Inferior parietal cortex (tissue), 1 donor: Measurements from ENCODE around the gene SCG2.

Experiments used
- DNase-seq: peaks from one replicate; pipeline ENCODE4 v3.0.0-alpha.2; 2016; ENCODE audit errors: extremely low spot score

SCG2 gene, protein sequence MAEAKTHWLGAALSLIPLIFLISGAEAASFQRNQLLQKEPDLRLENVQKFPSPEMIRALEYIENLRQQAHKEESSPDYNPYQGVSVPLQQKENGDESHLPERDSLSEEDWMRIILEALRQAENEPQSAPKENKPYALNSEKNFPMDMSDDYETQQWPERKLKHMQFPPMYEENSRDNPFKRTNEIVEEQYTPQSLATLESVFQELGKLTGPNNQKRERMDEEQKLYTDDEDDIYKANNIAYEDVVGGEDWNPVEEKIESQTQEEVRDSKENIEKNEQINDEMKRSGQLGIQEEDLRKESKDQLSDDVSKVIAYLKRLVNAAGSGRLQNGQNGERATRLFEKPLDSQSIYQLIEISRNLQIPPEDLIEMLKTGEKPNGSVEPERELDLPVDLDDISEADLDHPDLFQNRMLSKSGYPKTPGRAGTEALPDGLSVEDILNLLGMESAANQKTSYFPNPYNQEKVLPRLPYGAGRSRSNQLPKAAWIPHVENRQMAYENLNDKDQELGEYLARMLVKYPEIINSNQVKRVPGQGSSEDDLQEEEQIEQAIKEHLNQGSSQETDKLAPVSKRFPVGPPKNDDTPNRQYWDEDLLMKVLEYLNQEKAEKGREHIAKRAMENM

GRCh38 chr2:223601932-223602666 lies at the start of gene SCG2:
Gene SCG2, minus strand, starts transcription at chr2:223602361. Its CDS starts 3,079 bp downstream, at chr2:223599282.
- peak; percentile 70 for DNase-seq

GRCh38 chr2:223649554-223650533 lies 47.7 kb upstream of the SCG2 start:
- no peak for DNase-seq

GRCh38 chr2:223648755-223649154 lies 46.6 kb upstream of the SCG2 start:
- DNase-seq = no peak

GRCh38 chr2:223647258-223647952 lies 45.2 kb upstream of the SCG2 start:
- no peak for DNase-seq

DNA sequence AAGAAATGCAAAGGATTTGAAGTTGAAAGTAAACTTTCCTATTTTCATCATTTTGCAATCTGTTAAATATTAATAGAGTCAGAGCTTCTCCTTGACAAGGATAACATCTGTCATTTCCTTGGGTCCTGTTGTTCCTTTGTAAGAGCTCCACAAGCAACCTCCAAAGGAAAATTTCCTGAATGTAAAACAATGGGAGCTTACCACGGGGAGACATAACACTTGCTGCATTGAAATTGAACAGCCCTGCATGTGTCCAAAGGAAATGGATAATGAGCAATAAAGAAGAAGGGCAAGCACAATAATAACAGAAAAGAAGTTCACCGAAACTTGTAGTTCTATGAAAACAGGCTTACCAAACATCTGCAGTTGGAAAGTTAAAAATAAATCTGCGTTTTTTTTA lies 42.0 kb upstream of the SCG2 start:
- no peak for DNase-seq

DNA sequence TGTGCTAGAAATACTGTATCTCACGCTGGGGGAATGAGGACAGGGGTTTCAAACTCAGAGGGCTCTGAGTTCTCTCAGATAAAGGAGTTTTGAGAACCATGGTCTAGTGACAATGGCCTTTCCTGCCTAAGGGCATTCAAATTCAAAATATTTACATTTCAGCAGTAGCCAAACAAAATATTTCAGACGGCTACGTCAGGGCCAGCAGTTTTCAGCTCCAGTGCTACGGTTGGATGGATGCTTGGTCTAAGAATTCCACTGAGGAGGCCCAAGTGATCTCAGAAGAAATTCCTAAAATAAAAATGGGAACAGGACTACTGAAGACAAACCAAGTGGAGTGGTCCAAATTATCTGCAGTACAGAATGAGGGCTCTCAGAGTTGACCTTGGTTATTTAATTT lies 41.1 kb upstream of the SCG2 start:
- no peak for DNase-seq

DNA sequence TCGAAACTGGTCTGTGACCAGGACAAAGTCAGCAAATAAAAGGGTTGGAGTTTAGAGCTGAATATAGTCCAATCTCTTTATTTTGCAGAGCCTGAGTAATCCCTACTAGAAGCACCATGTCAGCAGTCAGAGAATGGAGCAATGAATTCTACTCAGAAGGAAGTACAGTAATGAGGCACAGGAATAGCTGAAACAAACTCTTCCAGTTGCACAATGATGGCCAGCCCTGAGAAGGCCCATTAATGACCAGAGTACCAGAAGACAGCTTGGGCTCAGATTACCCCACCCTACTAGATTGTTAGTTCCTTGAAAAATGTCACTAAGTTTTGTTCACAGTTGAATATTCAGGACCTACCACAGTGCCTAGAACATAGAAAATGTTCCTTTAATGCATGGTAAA lies 40.3 kb upstream of the SCG2 start:
- DNase-seq = no peak

DNA sequence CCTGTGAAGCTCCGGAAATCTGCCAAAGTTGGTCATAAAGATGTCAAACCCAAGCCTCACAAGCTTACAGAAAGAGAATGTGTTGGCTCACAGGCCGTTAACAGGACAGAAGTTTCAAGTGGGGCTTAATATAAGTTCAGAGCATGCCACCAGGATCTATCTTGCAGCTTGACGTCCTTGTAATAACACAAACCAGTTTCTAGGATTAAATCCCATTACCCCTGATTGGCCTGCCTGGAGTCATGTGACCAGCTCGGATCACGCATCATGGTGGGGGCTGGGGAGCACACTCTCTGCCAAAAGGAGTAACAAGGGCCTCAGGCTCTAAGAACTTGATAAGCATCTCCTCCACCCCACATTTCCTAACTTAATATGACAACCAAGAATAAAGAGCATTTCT lies 38.9 kb upstream of the SCG2 start:
- DNase-seq = no peak

DNA sequence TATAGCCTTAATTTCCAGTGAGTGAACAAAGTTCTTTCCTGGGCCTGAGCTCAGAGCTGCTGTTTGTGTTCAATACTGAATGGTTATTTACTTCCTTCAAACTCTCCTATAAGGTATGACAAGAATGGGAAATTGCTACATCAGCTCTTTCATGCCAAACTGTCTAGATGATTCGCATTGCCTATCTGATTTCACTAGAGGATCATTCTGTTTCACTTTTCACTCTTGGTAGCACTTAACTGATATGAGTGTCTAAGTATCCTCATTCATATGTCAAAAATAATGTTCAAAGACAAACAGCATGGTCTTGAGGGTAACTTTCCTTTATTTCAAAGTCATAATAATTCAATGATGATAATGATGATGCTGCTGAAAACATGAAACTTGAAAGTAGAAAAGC lies 32.9 kb upstream of the SCG2 start:
- DNase-seq = no peak

- DNase-seq = no peak
Measured at GRCh38 chr2:223634238-223634637, 32.1 kb upstream of the SCG2 start.

- DNase-seq = no peak
Measured at GRCh38 chr2:223633656-223634055, 31.5 kb upstream of the SCG2 start.

DNA sequence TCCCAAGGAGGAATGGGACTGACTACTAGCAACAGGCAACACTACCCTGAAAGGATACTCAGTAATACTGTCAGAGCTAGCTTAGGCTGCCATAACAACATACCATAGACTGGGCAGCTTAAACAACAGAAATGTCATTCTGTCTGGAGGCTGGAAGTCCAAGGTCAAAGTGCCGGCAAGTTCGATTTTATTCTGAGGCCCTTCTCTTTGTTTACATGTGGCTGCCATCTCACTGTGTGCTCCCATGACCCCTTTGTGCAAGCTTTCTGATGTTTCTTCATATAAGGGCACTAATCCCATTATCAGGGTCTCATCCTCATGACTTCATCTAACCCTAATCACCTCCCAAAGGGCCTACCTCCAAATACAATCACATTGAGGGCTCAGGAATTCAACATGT lies 30.7 kb upstream of the SCG2 start:
- no peak for DNase-seq

GRCh38 chr2:223626716-223627115 lies 24.6 kb upstream of the SCG2 start:
- DNase-seq = no peak

- DNase-seq = no peak
Measured at GRCh38 chr2:223625652-223626051, 23.5 kb upstream of the SCG2 start.

DNA sequence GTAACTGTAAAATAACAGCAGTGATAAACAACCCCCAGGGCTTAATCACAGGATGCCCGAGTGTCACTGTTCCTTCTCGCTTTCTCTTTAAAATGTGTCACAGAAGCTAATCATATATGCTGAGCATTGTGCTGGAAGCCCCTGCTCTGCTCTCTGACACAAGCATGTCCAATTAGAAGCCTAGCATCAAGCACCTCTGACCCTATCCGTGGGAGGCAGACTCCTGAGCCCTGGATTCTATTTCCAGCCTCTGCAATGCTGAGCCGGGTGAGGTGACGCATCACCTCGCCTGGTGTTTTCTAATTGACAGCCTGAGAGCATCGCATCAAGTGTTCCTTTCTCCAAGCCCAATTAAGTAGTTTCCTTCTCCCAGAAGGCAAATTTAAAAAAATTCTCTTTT lies 19.7 kb upstream of the SCG2 start:
- no peak for DNase-seq

DNA sequence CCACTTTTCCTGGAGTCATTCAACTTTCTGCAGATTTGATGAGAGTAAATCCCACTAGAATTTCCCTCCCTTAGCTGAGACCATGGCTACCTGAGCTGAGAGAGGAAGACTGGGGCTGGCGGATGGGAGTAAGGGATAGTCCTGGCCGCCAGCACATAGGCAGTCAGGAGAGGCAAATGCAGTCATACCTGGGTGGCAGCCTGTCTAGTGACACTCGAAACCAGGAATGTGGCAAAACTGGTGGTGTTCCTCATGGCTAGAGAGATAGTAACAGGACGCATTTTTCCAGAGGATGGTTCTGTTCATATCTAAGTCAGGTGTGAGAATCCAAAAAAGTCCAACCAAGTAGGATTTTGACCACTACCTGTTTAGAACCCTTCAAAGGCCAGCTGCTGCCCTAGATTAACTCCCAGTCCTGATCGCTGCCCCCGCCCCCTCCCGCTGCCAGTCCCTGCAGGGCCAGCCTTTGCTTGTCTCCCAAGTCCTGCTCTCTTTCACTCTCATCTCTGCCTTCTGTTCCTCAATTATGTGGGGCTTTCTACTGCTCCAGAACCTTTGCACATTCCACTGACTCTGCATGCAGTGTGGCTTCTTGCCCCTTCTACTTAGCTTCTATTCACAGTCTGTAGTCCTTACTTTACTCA lies 17.4 kb upstream of the SCG2 start:
- DNase-seq = no peak

DNA sequence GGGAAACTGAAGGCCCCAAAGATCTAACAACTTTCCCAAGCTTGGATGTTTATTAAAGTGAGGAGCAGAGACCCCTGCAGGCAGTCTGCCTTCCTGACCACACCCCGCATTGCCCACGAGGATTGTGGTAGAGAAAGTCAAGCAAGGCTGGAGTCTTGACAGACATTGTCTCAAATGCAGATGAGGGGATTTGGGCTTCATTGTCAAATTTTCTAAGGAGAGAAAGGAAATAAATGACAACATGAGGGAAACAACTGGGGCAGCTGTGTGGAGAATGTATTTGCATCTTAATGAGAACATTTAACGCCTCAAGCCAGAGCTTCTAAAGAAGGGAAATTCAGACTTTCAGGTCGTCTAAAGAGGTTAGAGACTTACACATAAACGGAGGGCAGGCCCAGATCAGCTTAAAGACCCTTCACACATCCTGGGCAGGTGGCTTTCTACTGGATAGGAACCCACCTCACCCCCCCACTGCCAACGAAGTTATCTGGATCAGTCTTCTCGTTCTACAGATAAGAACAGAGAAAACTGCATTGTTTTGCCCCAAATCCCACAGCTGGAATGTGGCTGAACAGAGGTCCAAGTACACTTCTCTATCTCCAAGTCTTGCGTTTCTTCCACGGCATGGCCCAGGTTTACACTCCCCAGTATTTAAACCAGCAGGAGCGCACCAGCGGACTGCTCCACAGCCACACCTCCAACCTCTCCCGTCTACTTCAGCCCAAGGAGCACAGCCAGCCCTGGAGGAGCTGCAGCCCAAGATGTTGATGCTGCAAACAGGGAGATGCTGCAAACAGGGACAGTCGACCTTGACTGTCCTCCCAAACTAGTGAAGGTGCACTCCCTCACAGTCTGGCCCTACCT lies 16.2 kb upstream of the SCG2 start:
- DNase-seq = no peak

DNA sequence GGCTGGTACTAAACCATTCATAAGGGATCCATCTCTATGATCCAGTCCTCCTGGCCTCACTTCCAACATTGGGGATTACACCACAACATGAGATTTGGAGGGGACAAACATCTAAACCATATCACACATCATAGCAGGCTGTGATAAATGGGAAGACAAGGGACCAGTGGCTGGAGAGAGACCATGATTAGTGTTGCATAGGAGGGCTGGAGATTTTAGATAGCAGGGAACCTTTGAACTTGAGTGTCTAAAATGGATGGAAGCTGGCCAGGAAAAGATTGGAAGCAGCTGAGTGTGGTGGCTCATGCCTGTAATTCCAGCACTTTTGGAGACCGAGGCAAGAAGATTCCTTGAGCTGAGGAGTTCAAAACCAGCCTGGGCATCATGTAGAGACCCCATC lies 12.4 kb upstream of the SCG2 start:
- DNase-seq = no peak
